Endothelial cell of umbilical vein (primary cell): ENCODE measurements around the gene L2HGDH. TPM values are rescaled to one million over a fixed set of nuclear protein-coding genes. Genes with fewer than 3 reads are reported as not detected.

Experiments
- BruUV-seq: library from RNA; stranded (reverse); fragments of 400-500 nt; replicated peaks from 2 replicates; lab custom pipeline; 2021; lab: Mats Ljungman, UMichigan
- CTCF ChIA-PET: fragments of 300-600, 350-600 bp; sonication (Branson Sonifier 250); formaldehyde crosslinking; loops from one replicate; lab custom pipeline; 2021; ENCODE audit warnings: antibody characterized with exemption, inconsistent platforms; lab: Charles Lee
- POLR2A ChIA-PET: fragments of 300-600, 350-600 bp; sonication (Branson Sonifier 250); formaldehyde crosslinking; loops from one replicate; lab custom pipeline; 2021; ENCODE audit warnings: antibody characterized with exemption, inconsistent platforms; lab: Charles Lee
- DNase-seq: peaks from one replicate; pipeline ENCODE4 v3.0.0-alpha.2; 2011; ENCODE audit warnings: low read depth, low spot score
- FAIRE-seq: peaks from 2 replicates; lab custom pipeline; 2011; peaks lifted over from hg19 to GRCh38; lab: Jason Lieb, UNC
- H2AFZ ChIP-seq: 2 replicates; pipeline ENCODE4 v1.6.0; 2012; ENCODE audit warnings: low read depth, low read length, control low read depth, inconsistent platforms
- H3K27ac ChIP-seq: 2 replicates; pipeline ENCODE4 v1.5.1; 2011; ENCODE audit warnings: low read depth, mild to moderate bottlenecking, control low read depth, low read length, moderate library complexity; ENCODE audit not compliant: insufficient read depth
- H3K27me3 ChIP-seq, 2 experiments: 2 replicates each; pipeline versions ENCODE4 v1.6.0 to v1.6.1; 2011; ENCODE audit warnings: low read length in 2 of 2, mixed read lengths in 1 of 2; ENCODE audit not compliant: control insufficient read depth in 2 of 2, insufficient read depth in 2 of 2
- H3K36me3 ChIP-seq, 2 experiments: 2 replicates in 1 of 2; 3 replicates in 1 of 2; pipeline ENCODE4 v1.5.1; 2011; ENCODE audit warnings: low read length in 2 of 2, mild to moderate bottlenecking in 1 of 2, moderate library complexity in 1 of 2; ENCODE audit not compliant: control insufficient read depth in 2 of 2, insufficient read depth in 2 of 2; ENCODE audit errors: extremely low read depth in 1 of 2
- H3K4me1 ChIP-seq: 3 replicates; pipeline ENCODE4 v1.5.1; 2011; ENCODE audit warnings: mild to moderate bottlenecking, low read length; ENCODE audit not compliant: control insufficient read depth, insufficient read depth; ENCODE audit errors: extremely low read depth
- H3K4me2 ChIP-seq: 2 replicates; pipeline ENCODE4 v1.6.1; 2011; ENCODE audit warnings: low read length, control low read depth, mixed read lengths; ENCODE audit not compliant: insufficient read depth
- H3K4me3 ChIP-seq, 3 experiments: fragments of 200-600 bp in 1 of 3; sonication (generic), shearing (Covaris generic) in 1 of 3; replicated peaks in 1 of 3; 2 replicates each; pipeline ENCODE4 v1.5.1; 2011 to 2016; ENCODE audit warnings: control low read depth in 3 of 3, low read length in 3 of 3, mild to moderate bottlenecking in 2 of 3, inconsistent platforms in 1 of 3, low read depth in 1 of 3, moderate library complexity in 1 of 3; ENCODE audit not compliant: insufficient read depth in 1 of 3
- H3K79me2 ChIP-seq: 2 replicates; pipeline ENCODE4 v1.6.0; 2012; ENCODE audit warnings: low read length, inconsistent platforms; ENCODE audit not compliant: control insufficient read depth, insufficient read depth
- H3K9ac ChIP-seq: replicated peaks from 2 replicates; pipeline ENCODE3; 2011; ENCODE audit warnings: low read length, control low read depth; ENCODE audit not compliant: insufficient read depth; ENCODE audit errors: extremely low read depth
- H3K9me1 ChIP-seq: replicated peaks from 3 replicates; pipeline ENCODE4 v1.6.0; 2011; ENCODE audit warnings: mild to moderate bottlenecking, low read length; ENCODE audit not compliant: control insufficient read depth, insufficient read depth; ENCODE audit errors: extremely low read depth
- H3K9me3 ChIP-seq: replicated peaks from 2 replicates; pipeline ENCODE4 v1.5.1; 2012; ENCODE audit warnings: low read length, inconsistent platforms; ENCODE audit not compliant: control insufficient read depth, insufficient read depth
- H4K20me1 ChIP-seq: replicated peaks from 2 replicates; pipeline ENCODE3; 2011; ENCODE audit warnings: mild to moderate bottlenecking, low read length; ENCODE audit not compliant: control insufficient read depth, insufficient read depth; ENCODE audit errors: extremely low read depth
- EZH2 ChIP-seq: IDR thresholded peaks from 2 replicates; pipeline ENCODE4 v1.6.1; 2012; ENCODE audit warnings: borderline replicate concordance, low read depth, mild to moderate bottlenecking, moderate library complexity, low read length, inconsistent platforms; ENCODE audit not compliant: severe bottlenecking
- FOS ChIP-seq: IDR thresholded peaks from 2 replicates; pipeline ENCODE4 v1.6.1; 2011; ENCODE audit warnings: mild to moderate bottlenecking, low read length, moderate library complexity, borderline replicate concordance; ENCODE audit not compliant: insufficient read depth
- GATA2 ChIP-seq: IDR thresholded peaks from 2 replicates; pipeline ENCODE4 v1.7.0; 2011; ENCODE audit warnings: low read depth, mild to moderate bottlenecking, moderate library complexity, mixed read lengths, low read length; ENCODE audit not compliant: insufficient read length, insufficient read depth
- JUN ChIP-seq: IDR thresholded peaks from 2 replicates; pipeline ENCODE4 v1.6.1; 2011; ENCODE audit warnings: borderline replicate concordance, low read depth; ENCODE audit not compliant: insufficient read length, insufficient read depth
- MYC ChIP-seq: IDR thresholded peaks from one replicate; pipeline ENCODE4 v1.6.1; 2011; ENCODE audit warnings: mild to moderate bottlenecking, low read depth, low read length
- POLR2A ChIP-seq: IDR thresholded peaks from 2 replicates; pipeline ENCODE4 v1.6.1; 2012; ENCODE audit warnings: low read depth, mild to moderate bottlenecking, control low read depth, low read length
- POLR2AphosphoS5 ChIP-seq: IDR thresholded peaks from 2 replicates; pipeline ENCODE4 v1.6.1; 2012; ENCODE audit warnings: low read depth, mild to moderate bottlenecking, control low read depth, low read length, moderate library complexity; ENCODE audit not compliant: insufficient read depth
- dilution Hi-C: fragments of 300-500 bp; cut with MboI; formaldehyde crosslinking; loops from one replicate; pipeline ENCODE4 v1.15.0; 2019; ENCODE audit warnings: low sequenced_read_pairs; ENCODE audit not compliant: extremely low pct_ligation_motif_present
- intact Hi-C: fragments of 100-400 bp; cut with micrococcal nuclease; formaldehyde crosslinking; loops from one replicate; pipeline ENCODE4 v1.10.0; 2022
- polyA plus RNA-seq, 4 experiments: library from polyadenylated mRNA; depleted of rRNA in 3 of 4; stranded (reverse) in 3 of 4; unstranded in 1 of 4; fragments of >200 nt; gene quantifications; 2 replicates each; pipeline versions ENCODE4 v1.2.1 to v1.2.3, GENCODE V29; 2011 to 2012; ENCODE audit warnings: missing spikeins in 1 of 4
- total RNA-seq: library from RNA; stranded (reverse); gene quantifications from 2 replicates; pipeline ENCODE4 v1.2.3, GENCODE V29; 2021
- TF ChIP-seq, protein P1 (sequence below): IDR thresholded peaks from 2 replicates; pipeline ENCODE4 v1.6.1; 2011; ENCODE audit not compliant: insufficient read depth, insufficient read length
- TF ChIP-seq, protein P2 (sequence below), 2 donors: IDR thresholded peaks; 1 replicate in 1 of 2; 2 replicates in 1 of 2; pipeline ENCODE4 v1.5.1; 2011; ENCODE audit warnings: low read length in 2 of 2, mild to moderate bottlenecking in 2 of 2, moderate library complexity in 2 of 2, control low read depth in 1 of 2, inconsistent platforms in 1 of 2, low read depth in 1 of 2; ENCODE audit not compliant: insufficient read depth in 1 of 2; ENCODE audit errors: extremely low read depth in 1 of 2

L2HGDH gene
- total and polyA plus RNA-seq, 2 donors (not counting 3 experiments of a cell fraction or from before 2014, with no cell fraction given), result 2.5 to 5.3 TPM

DNA sequence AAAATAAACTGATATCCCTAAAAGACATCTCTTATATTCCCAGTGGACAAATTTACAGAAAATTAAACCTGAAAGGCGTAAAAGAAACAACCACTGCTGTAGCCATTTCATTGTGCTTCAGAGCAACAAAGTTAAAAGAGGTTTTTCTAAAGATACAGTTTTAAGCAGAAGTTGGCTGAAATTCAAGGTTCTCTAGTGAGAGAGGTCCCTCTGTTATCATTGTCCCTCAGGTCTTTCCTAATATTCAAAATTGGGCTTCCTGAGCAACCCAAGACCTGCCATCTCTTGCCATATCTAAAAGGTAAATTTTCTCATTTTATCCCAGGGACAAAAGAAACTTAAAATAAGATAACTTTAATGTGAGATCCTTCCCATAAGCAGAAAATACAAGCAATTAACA lies 69.9 kb downstream of the L2HGDH start:
- Histone ChIP-seq H3K4me3 (no peak overlapping the region), H3K9ac (no peak overlapping the region), H4K20me1 (no peaks in the 10 kb centered on the region), H3K36me3 (no peaks in the 10 kb centered on the region), H3K9me3 (no peaks in the 10 kb centered on the region), H3K79me2 (no peaks in the 10 kb centered on the region), H3K9me1 (no peaks in the 10 kb centered on the region), H3K27me3 (no peaks in the 10 kb centered on the region), H2AFZ (no peak overlapping the region), H3K4me2 (no peak overlapping the region), H3K27ac (no peak overlapping the region), H3K4me1 (no peaks in the 10 kb centered on the region)
- no TSS peak for BruUV-seq
- POLR2A ChIA-PET, result no interaction called here
- CTCF ChIA-PET, result interaction anchor here (1.2 to 1.5 kb wide), 2 partner anchors 18 to 380 kb away, joined by 3 read pairs; no protein-coding TSS in a partner anchor
- intact Hi-C loops, result no loop called here
- DNase-seq (no peak), FAIRE-seq (no peak)
- TF ChIP-seq, protein P1, sequence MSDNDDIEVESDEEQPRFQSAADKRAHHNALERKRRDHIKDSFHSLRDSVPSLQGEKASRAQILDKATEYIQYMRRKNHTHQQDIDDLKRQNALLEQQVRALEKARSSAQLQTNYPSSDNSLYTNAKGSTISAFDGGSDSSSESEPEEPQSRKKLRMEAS, result no peak
- TF ChIP-seq, protein P2, sequence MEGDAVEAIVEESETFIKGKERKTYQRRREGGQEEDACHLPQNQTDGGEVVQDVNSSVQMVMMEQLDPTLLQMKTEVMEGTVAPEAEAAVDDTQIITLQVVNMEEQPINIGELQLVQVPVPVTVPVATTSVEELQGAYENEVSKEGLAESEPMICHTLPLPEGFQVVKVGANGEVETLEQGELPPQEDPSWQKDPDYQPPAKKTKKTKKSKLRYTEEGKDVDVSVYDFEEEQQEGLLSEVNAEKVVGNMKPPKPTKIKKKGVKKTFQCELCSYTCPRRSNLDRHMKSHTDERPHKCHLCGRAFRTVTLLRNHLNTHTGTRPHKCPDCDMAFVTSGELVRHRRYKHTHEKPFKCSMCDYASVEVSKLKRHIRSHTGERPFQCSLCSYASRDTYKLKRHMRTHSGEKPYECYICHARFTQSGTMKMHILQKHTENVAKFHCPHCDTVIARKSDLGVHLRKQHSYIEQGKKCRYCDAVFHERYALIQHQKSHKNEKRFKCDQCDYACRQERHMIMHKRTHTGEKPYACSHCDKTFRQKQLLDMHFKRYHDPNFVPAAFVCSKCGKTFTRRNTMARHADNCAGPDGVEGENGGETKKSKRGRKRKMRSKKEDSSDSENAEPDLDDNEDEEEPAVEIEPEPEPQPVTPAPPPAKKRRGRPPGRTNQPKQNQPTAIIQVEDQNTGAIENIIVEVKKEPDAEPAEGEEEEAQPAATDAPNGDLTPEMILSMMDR (IDR thresholded peaks at IDR 0.05; ENCODE audit: extremely low read depth in 1 of 2, insufficient read depth in 1 of 2, low read depth in 1 of 2, low read length in 2 of 2), result no peak
- no peak for TF ChIP-seq POLR2A
- TF ChIP-seq GATA2, result no peak
- no peak for TF ChIP-seq EZH2
- TF ChIP-seq FOS, result no peak
- no peak for TF ChIP-seq MYC
- no peak for TF ChIP-seq POLR2AphosphoS5
- TF ChIP-seq JUN, result no peak
- dilution Hi-C loops, result no loop called here
